ENCODE results near the gene PCGF2. TPM values are rescaled to one million over a fixed set of nuclear protein-coding genes. Genes with fewer than 3 reads are reported as not detected.

Gene PCGF2
- total RNA-seq, 1 donor from 2014 or later: 108 TPM

GRCh38 chr17:38733282-38733981 is 14.7 kb downstream of the PCGF2 start:
- Mint-ChIP-seq H3K9me3 (no peaks in the 10 kb centered on the region), H3K27ac (ENCODE audit: unreplicated experiment) (no peak overlapping the region), H3K4me3 (peak overlapping the region; percentile 70), H3K36me3 (ENCODE audit: low read depth) (peaks cover 6% of the 10 kb centered on the region), H3K27me3 (ENCODE audit: low read depth) (peaks cover 12% of the 10 kb centered on the region), H3K4me1 (peaks cover 30% of the 10 kb centered on the region)
- no peak for DNase-seq (ENCODE audit: low read depth, low spot score)
- TF ChIP-seq, protein P1, sequence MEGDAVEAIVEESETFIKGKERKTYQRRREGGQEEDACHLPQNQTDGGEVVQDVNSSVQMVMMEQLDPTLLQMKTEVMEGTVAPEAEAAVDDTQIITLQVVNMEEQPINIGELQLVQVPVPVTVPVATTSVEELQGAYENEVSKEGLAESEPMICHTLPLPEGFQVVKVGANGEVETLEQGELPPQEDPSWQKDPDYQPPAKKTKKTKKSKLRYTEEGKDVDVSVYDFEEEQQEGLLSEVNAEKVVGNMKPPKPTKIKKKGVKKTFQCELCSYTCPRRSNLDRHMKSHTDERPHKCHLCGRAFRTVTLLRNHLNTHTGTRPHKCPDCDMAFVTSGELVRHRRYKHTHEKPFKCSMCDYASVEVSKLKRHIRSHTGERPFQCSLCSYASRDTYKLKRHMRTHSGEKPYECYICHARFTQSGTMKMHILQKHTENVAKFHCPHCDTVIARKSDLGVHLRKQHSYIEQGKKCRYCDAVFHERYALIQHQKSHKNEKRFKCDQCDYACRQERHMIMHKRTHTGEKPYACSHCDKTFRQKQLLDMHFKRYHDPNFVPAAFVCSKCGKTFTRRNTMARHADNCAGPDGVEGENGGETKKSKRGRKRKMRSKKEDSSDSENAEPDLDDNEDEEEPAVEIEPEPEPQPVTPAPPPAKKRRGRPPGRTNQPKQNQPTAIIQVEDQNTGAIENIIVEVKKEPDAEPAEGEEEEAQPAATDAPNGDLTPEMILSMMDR (conservative IDR thresholded peaks at IDR 0.05): no peak

GRCh38 chr17:38732376-38733281 is 15.5 kb downstream of the PCGF2 start:
- peak overlapping the region; percentile 93 for H3K4me3 Mint-ChIP-seq
- no peaks in the 10 kb centered on the region for H3K9me3 Mint-ChIP-seq

DNA sequence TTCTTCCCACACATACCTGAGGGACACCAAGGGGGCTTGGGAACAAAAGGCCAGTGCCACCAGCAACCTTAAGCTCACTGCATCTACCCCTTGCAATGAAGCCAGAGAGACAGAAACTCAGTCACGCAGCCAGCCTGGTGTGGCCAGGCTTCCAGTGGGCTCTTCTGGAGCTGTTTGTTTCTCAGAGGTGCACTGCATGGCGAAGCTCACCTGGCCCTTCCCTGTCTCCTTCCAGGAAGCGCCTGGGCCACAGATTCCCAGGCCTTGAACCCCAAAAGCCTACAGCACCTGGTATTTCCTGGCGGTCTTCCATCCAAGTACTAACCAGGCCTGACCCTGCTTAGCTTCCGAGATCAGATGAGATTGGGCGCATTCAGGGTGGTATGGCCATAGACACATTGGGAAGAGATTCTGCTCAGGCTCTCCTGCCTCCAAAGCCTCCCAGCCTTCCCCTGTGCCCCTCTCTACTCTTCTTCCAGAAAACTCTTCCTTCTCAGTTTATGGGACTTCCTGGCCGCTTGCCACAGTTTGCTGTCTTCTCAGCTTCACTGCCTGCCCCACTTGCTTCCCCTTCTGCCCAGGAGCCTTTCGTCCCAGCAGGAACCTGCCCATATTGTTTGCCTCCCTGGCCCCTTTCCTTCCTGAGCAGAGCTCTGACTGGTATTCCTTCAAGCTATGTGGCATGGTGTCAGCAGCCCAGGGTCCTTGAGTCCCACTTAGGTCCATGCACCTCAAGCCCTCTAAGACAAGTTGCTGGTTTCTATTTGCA is 16.4 kb downstream of the PCGF2 start:
- no peak for DNase-seq (ENCODE audit: low read depth, low spot score)
- H3K9me3 Mint-ChIP-seq: no peaks in the 10 kb centered on the region
- H3K36me3 Mint-ChIP-seq (ENCODE audit: low read depth): peaks cover 6% of the 10 kb centered on the region
- H3K4me3 Mint-ChIP-seq: peak overlapping the region; percentile 93
- TF ChIP-seq, protein P1 (conservative IDR thresholded peaks at IDR 0.05): no peak
- peaks cover 12% of the 10 kb centered on the region for H3K27me3 Mint-ChIP-seq (ENCODE audit: low read depth)
- H3K27ac Mint-ChIP-seq (ENCODE audit: unreplicated experiment): no peak overlapping the region
- H3K4me1 Mint-ChIP-seq: peaks cover 30% of the 10 kb centered on the region

More at GRCh38 chr17:38732376-38733281, 15.5 kb downstream of the PCGF2 start:
- TF ChIP-seq, protein P1 (conservative IDR thresholded peaks at IDR 0.05): no peak
- Mint-ChIP-seq H3K27ac (ENCODE audit: unreplicated experiment) (peak overlapping the region; percentile 57), H3K4me1 (peaks cover 30% of the 10 kb centered on the region), H3K27me3 (ENCODE audit: low read depth) (peaks cover 12% of the 10 kb centered on the region), H3K36me3 (ENCODE audit: low read depth) (peaks cover 6% of the 10 kb centered on the region)
- DNase-seq (ENCODE audit: low read depth, low spot score): no peak

- Mint-ChIP-seq H3K9me3 (no peaks in the 10 kb centered on the region), H3K27ac (ENCODE audit: unreplicated experiment) (peak overlapping the region; percentile 92), H3K4me3 (peak overlapping the region; percentile 93), H3K27me3 (ENCODE audit: low read depth) (peaks cover 12% of the 10 kb centered on the region), H3K4me1 (peaks cover 30% of the 10 kb centered on the region), H3K36me3 (ENCODE audit: low read depth) (peaks cover 6% of the 10 kb centered on the region)
- DNase-seq (ENCODE audit: low read depth, low spot score): no peak
- TF ChIP-seq, protein P1 (conservative IDR thresholded peaks at IDR 0.05): no peak
Observed at GRCh38 chr17:38730526-38731379, 17.4 kb downstream of the PCGF2 start.
